Stimulated activated CD8-positive, alpha-beta memory T cell treated with anti-CD3 and anti-CD28 coated beads, Interleukin-4, amount 100 ng/mL, for 1 hour (primary cell): ENCODE results near the gene MRPS15.

Experiments used
- DNase-seq, 2 donors: peaks; one replicate each; pipeline ENCODE4 v3.0.0-alpha.2; 2020; ENCODE audit warnings: low read depth in 2 of 2, low spot score in 1 of 2

MRPS15 gene

GRCh38 chr1:36421649-36422048, 42.5 kb downstream of the MRPS15 start:
- no peak for DNase-seq

- DNase-seq: peak; percentile 86 to 93
Measured at GRCh38 chr1:36420836-36421317, 43.3 kb downstream of the MRPS15 start.

GRCh38 chr1:36420409-36420808, 43.8 kb downstream of the MRPS15 start:
- DNase-seq: no peak

GRCh38 chr1:36419569-36419968, 44.6 kb downstream of the MRPS15 start:
- no peak for DNase-seq

- DNase-seq: no peak
Measured at GRCh38 chr1:36419140-36419539, 45.0 kb downstream of the MRPS15 start.

GRCh38 chr1:36417931-36418330, 46.3 kb downstream of the MRPS15 start:
- DNase-seq: no peak

GRCh38 chr1:36415661-36416326, 48.4 kb downstream of the MRPS15 start:
- DNase-seq: no peak

GRCh38 chr1:36414384-36414783, 49.8 kb downstream of the MRPS15 start:
- DNase-seq: no peak

GRCh38 chr1:36411674-36412648, 52.2 kb downstream of the MRPS15 start:
- DNase-seq: no peak

GRCh38 chr1:36408479-36408878, 55.7 kb downstream of the MRPS15 start:
- DNase-seq: no peak

GRCh38 chr1:36406440-36406839, 57.7 kb downstream of the MRPS15 start:
- DNase-seq: no peak
